Caco-2 (cell line): ENCODE measurements around the gene EVI2B. TPM values are rescaled to one million over a fixed set of nuclear protein-coding genes. Genes with fewer than 3 reads are reported as not detected.

Source experiments
- BruUV-seq: library from RNA; stranded (reverse); fragments of 400-500 nt; replicated peaks from 2 replicates; lab custom pipeline; 2021; lab: Mats Ljungman, UMichigan
- CTCF ChIA-PET: fragments of 300-600 bp; sonication (Branson Sonifier 250); formaldehyde crosslinking; loops from one replicate; lab custom pipeline; 2022; ENCODE audit warnings: antibody characterized with exemption; lab: Charles Lee
- POLR2A ChIA-PET: fragments of 300-600 bp; sonication (Branson Sonifier 250); formaldehyde crosslinking; loops from one replicate; lab custom pipeline; 2022; ENCODE audit warnings: antibody characterized with exemption; lab: Charles Lee
- DNase-seq, 2 experiments: peaks; one replicate each; pipeline versions ENCODE4 v3.0.0 to v3.0.0-alpha.2; 2020 to 2022
- H3K27me3 ChIP-seq: replicated peaks from 2 replicates; pipeline ENCODE4 v1.6.0; 2011; ENCODE audit warnings: low read length; ENCODE audit not compliant: control insufficient read depth, insufficient read depth
- H3K36me3 ChIP-seq: 2 replicates; pipeline ENCODE4 v1.5.1; 2011; ENCODE audit warnings: low read length; ENCODE audit not compliant: control insufficient read depth, insufficient read depth
- H3K4me1 ChIP-seq: fragments of 250-450 bp; sonication (Bioruptor Pico); 2 replicates; pipeline ENCODE4 v1.5.1; 2020; ENCODE audit warnings: mild to moderate bottlenecking
- H3K4me3 ChIP-seq: 2 replicates; pipeline ENCODE4 v1.5.1; 2011; ENCODE audit warnings: low read depth, mild to moderate bottlenecking, control low read depth, low read length
- H3K9me3 ChIP-seq: fragments of 250-450 bp; sonication (Bioruptor Pico); 2 replicates; pipeline ENCODE4 v1.5.1; 2020; ENCODE audit warnings: mild to moderate bottlenecking, moderate library complexity
- H3K27ac Mint-ChIP-seq: one replicate; pipeline ENCODE4 v1.8.0; 2022; ENCODE audit warnings: mixed read lengths; ENCODE audit not compliant: unreplicated experiment
- H3K27me3 Mint-ChIP-seq: one replicate; pipeline ENCODE4 v1.8.0; 2022; ENCODE audit warnings: mixed read lengths; ENCODE audit not compliant: insufficient read depth, unreplicated experiment
- H3K36me3 Mint-ChIP-seq: one replicate; pipeline ENCODE4 v1.8.0; 2022; ENCODE audit warnings: mild to moderate bottlenecking, mixed read lengths; ENCODE audit not compliant: insufficient read depth, unreplicated experiment
- H3K4me1 Mint-ChIP-seq: one replicate; pipeline ENCODE4 v1.8.0; 2022; ENCODE audit warnings: low read depth, mixed read lengths; ENCODE audit not compliant: unreplicated experiment
- H3K4me3 Mint-ChIP-seq: one replicate; pipeline ENCODE4 v1.8.0; 2022; ENCODE audit warnings: mild to moderate bottlenecking, moderate library complexity, mixed read lengths; ENCODE audit not compliant: unreplicated experiment
- H3K9me3 Mint-ChIP-seq: one replicate; pipeline ENCODE4 v1.8.0; 2022; ENCODE audit warnings: mixed read lengths; ENCODE audit not compliant: unreplicated experiment
- intact Hi-C: fragments of 100-400 bp; cut with micrococcal nuclease; formaldehyde crosslinking; loops from one replicate; pipeline ENCODE4 v1.10.0; 2022; ENCODE audit not compliant: unreplicated experiment
- total RNA-seq: library from RNA; stranded (reverse); gene quantifications from 2 replicates; pipeline ENCODE4 v1.2.3, GENCODE V29; 2022
- TF ChIP-seq, protein P1 (sequence below), 2 experiments: fragments of 200-600 bp in 1 of 2; IDR thresholded peaks; 1 replicate in 1 of 2; 2 replicates in 1 of 2; pipeline versions ENCODE4 v1.5.1 to v1.8.0; 2011 to 2022; ENCODE audit warnings: antibody characterized with exemption in 1 of 2, control low read depth in 1 of 2, inconsistent platforms in 1 of 2, low read depth in 1 of 2, low read length in 1 of 2, mild to moderate bottlenecking in 1 of 2, moderate library complexity in 1 of 2; ENCODE audit not compliant: insufficient read depth in 1 of 2, severe bottlenecking in 1 of 2, unreplicated experiment in 1 of 2

EVI2B gene
- total RNA-seq, 1 experiment from 2014 or later = not detected

DNA sequence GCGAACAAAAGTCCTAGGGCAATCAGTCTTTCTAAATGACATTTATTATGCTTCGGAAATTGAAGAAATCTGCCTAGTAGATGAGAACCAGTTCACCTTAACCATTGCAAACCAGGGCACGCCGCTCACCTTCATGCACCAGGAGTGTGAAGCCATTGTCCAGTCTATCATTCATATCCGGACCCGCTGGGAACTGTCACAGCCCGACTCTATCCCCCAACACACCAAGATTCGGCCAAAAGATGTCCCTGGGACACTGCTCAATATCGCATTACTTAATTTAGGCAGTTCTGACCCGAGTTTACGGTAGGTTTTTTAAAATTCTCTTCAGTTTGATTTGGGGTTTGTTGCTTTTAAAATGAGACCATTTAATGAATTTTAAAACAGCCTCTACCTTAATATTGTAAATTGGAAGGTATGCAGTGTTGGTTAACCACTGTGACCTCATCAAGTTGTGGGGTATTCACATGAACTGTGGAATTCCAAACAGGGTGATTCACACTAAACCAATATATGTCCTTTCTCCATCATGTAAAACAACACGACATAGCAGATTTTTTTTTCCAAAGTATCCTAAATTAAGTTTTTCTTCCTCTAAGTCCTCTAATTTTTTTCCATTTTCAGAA is 13.8 kb upstream of the EVI2B start:
- Mint-ChIP-seq H3K27me3 (no peaks in the 10 kb centered on the region), H3K4me3 (no peak overlapping the region), H3K27ac (no peak overlapping the region), H3K36me3 (peaks cover 33% of the 10 kb centered on the region), H3K9me3 (no peaks in the 10 kb centered on the region), H3K4me1 (no peaks in the 10 kb centered on the region)
- TF ChIP-seq, protein P1, sequence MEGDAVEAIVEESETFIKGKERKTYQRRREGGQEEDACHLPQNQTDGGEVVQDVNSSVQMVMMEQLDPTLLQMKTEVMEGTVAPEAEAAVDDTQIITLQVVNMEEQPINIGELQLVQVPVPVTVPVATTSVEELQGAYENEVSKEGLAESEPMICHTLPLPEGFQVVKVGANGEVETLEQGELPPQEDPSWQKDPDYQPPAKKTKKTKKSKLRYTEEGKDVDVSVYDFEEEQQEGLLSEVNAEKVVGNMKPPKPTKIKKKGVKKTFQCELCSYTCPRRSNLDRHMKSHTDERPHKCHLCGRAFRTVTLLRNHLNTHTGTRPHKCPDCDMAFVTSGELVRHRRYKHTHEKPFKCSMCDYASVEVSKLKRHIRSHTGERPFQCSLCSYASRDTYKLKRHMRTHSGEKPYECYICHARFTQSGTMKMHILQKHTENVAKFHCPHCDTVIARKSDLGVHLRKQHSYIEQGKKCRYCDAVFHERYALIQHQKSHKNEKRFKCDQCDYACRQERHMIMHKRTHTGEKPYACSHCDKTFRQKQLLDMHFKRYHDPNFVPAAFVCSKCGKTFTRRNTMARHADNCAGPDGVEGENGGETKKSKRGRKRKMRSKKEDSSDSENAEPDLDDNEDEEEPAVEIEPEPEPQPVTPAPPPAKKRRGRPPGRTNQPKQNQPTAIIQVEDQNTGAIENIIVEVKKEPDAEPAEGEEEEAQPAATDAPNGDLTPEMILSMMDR (IDR thresholded peaks at IDR 0.05; ENCODE audit: insufficient read depth in 1 of 2, low read depth in 1 of 2, low read length in 1 of 2, severe bottlenecking in 1 of 2, unreplicated experiment in 1 of 2) = no peak
- H3K4me3 ChIP-seq = no peak overlapping the region
- no TSS peak for BruUV-seq
- H3K36me3 ChIP-seq = no peaks in the 10 kb centered on the region
- POLR2A ChIA-PET = no interaction called here
- CTCF ChIA-PET = no interaction called here
- H3K4me1 ChIP-seq = no peaks in the 10 kb centered on the region
- no peak for DNase-seq
- H3K27me3 ChIP-seq = no peaks in the 10 kb centered on the region
- intact Hi-C loops = no loop called here
- no peaks in the 10 kb centered on the region for H3K9me3 ChIP-seq

DNA sequence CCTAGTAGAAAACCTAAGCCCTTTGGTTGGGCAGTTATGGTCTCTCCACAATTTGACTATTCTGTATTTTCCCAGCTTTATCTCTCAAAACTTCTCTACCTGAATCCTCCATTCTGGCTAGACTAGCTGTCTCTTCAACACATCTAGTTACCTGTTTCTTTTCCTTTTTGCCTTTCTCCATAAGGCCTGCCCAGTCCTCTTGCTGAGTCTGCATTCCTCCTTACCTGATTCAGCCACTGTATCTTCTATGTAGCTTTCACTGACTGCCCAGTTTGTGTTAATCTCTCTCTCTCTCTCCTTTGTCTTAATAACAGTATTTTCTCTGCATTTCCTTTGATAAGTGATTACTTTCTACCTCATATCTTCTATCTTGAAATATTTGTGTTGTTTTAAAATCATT is 9.7 kb upstream of the EVI2B start:
- intact Hi-C loops = no loop called here
- POLR2A ChIA-PET = no interaction called here
- BruUV-seq = no TSS peak

DNA sequence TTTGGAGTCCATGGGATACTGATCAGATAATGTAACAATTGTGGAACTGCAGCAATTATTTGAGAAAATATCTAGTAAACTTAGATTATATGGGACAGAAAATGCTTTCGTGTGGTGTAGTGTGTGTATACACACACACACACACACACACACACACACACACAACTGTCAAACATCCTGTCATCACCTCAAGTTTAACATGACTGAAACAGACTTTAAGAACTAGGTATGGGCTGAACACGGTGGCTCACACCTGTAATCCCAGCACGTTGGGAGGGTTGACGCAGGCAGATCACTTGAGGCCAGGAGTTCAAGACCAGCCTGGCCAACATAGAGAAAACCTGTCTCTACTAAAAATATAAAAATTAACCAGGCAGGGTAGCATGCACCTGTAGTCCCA is 8.1 kb upstream of the EVI2B start:
- no TSS peak for BruUV-seq
- POLR2A ChIA-PET = no interaction called here

More for the DNA sequence above, 9.7 kb upstream of the EVI2B start:
- TF ChIP-seq, protein P1 (IDR thresholded peaks at IDR 0.05; ENCODE audit: insufficient read depth in 1 of 2, low read depth in 1 of 2, low read length in 1 of 2, severe bottlenecking in 1 of 2, unreplicated experiment in 1 of 2) = no peak
- Histone ChIP-seq H3K9me3 (no peaks in the 10 kb centered on the region), H3K4me3 (no peak overlapping the region), H3K27me3 (no peaks in the 10 kb centered on the region), H3K4me1 (no peaks in the 10 kb centered on the region), H3K36me3 (no peaks in the 10 kb centered on the region; the same call in 1 of the 2 replicates)
- Mint-ChIP-seq H3K27ac (no peak overlapping the region), H3K4me3 (no peak overlapping the region), H3K9me3 (no peaks in the 10 kb centered on the region), H3K36me3 (peaks cover 22% of the 10 kb centered on the region), H3K27me3 (no peaks in the 10 kb centered on the region), H3K4me1 (no peaks in the 10 kb centered on the region)
- DNase-seq = no peak
- CTCF ChIA-PET = no interaction called here

More for the DNA sequence above, 8.1 kb upstream of the EVI2B start:
- intact Hi-C loops = no loop called here
- Mint-ChIP-seq H3K4me1 (peaks cover 9% of the 10 kb centered on the region), H3K9me3 (no peaks in the 10 kb centered on the region), H3K27me3 (no peaks in the 10 kb centered on the region), H3K4me3 (no peak overlapping the region), H3K27ac (no peak overlapping the region), H3K36me3 (peaks cover 12% of the 10 kb centered on the region)
- Histone ChIP-seq H3K4me1 (no peaks in the 10 kb centered on the region), H3K27me3 (no peaks in the 10 kb centered on the region), H3K36me3 (no peaks in the 10 kb centered on the region; the same call in 1 of the 2 replicates), H3K4me3 (no peak overlapping the region), H3K9me3 (no peaks in the 10 kb centered on the region)
- no peak for DNase-seq
- CTCF ChIA-PET = no interaction called here
- TF ChIP-seq, protein P1 (IDR thresholded peaks at IDR 0.05; ENCODE audit: insufficient read depth in 1 of 2, low read depth in 1 of 2, low read length in 1 of 2, severe bottlenecking in 1 of 2, unreplicated experiment in 1 of 2) = no peak
